HK-2 (cell line): ENCODE results near the gene SLC39A7.

Source experiments
- DNase-seq: peaks from one replicate; pipeline ENCODE4 v3.0.0-alpha.2; 2018; ENCODE audit not compliant: unreplicated experiment

Gene SLC39A7

DNA sequence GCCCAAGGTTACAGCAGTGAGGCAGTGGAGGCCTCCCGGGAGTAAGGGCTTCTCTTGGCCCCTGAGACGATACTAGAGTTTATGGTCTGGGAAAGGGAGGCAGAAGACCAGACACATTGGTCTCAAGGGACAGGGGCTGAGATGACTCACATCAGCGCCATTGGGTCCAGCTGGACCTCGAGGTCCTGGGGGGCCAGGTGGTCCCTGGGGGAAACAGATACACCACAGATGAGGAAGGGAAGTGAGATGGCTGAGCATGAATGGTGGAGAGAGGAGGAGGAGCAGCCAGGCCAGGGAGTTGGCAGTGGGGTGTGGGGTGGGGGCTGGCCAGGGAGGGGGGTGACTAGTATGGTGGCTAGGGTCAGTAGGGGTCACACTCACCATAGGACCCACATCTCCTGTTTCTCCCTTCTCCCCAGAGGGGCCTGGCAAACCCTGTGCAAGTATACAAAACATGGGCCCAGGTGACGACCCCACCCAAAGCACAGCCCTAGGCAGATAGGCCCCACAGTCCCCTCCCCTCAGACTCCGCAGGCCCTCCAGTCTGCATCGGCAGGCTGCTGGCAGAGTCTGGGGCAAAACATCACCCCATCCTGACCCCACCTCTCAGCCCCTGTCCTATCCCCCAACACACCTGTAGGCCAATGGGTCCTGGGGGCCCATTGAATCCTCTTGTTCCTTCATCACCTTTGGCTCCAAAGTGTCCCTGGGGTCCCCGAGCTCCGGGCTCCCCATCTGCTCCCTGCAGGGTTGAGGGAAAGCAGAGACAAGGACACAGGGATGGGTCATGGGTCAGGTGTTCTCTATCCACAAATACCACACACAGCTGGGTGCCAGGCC lies 30.3 kb upstream of the SLC39A7 start:
- DNase-seq = no peak

GRCh38 chr6:33171016-33171879 lies 29.4 kb upstream of the SLC39A7 start:
- DNase-seq = no peak

GRCh38 chr6:33171880-33172687 lies 28.6 kb upstream of the SLC39A7 start:
- no peak for DNase-seq

GRCh38 chr6:33172688-33173534 lies 27.8 kb upstream of the SLC39A7 start:
- DNase-seq = peak; percentile 44

DNA sequence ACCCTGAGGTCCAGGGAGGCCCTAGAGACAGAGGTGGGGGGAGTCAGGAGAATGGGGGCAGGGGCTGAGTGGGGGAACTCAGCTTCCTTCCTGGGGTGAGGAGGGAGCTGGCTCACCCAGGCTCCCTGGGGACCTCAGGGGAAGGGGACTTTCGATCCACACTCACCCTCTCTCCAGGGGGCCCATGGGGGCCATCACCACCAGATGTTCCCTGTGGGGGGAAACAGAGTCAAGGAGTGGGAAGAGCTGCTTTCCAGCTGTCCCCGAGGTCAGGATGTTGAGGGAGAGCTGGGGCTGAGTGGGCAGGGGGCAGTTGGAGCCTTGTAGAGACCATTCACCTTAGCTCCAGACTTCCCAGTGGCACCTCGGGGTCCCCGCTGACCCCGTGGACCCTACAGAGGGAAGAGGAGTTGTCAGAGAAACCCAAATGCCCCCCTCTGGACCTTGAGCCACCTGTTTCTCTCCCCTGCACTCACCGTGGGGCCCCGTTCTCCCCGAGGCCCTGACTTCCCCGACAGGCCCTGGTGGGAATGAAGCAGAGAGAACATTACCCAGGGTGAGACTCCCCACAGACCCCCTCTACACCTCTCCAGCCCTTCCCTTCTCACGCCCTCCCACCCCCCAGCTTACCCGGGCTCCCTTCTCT lies 27.0 kb upstream of the SLC39A7 start:
- no peak for DNase-seq

DNA sequence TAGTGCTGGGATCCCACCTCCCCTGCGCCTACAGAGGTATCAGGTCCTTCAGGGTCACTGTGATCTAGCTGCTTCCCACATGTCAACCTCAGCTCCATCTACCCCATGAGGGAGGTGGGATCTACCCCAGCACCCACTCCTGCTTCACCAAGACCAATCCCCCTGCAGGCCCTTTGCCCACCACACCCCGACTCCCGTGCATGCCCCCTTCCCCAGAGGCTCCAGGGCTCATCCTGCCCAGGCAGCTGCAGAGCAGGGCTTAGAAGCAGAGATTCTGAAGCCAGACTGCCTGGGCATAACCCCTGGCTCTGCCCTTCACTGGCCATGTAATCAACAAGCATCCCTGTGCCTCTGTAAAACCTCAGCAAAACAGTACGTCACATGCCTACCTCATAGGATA lies 25.9 kb upstream of the SLC39A7 start:
- no peak for DNase-seq

DNA sequence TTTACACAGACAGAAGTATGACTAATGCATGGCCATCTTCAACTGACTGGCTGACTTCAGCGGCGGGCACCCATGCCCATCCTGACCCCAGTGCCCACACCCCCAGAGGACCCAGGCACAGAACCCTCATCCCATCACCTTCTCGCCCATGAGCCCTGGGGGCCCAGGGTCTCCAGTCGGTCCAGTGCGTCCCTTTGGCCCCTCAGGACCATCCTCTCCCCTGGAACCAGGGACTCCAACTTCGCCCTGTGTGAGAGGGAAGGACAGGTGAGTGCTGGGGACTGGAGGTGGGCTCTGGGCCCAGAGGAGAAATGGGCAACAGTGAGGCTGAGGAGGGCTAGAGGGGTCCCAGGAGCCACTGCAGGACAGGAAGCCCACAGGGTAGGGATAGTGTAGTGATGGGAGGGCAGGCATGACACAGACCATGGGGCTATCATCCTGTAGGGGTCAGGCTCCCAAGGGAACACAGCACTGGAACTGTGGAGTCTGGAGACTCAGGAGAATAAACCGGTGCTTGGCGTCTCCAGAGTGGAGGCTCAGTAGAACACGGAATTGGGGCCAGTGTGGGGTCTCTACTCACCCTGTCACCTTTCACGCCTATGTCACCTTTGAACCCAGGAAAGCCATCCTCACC lies 25.1 kb upstream of the SLC39A7 start:
- DNase-seq = no peak

DNA sequence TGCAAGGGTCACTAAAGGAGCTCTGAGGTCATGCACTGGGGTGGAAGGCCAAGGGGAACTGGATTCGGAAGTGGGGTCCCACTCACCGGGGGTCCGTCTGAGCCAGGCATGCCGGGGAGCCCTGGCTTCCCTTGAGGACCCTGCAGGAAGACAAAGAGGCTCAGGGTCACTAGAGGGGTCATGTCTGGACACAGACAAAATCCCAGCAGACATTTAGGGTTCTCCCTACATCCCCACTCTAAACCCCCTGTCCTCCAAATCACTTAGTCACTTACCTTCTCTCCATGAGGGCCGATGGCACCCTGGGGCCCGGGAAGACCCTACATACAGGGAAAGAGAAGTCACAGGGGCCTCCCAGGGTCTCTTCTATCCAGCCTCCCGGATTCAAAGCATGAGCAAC lies 23.8 kb upstream of the SLC39A7 start:
- no peak for DNase-seq

GRCh38 chr6:33177552-33178446 lies 22.9 kb upstream of the SLC39A7 start:
- DNase-seq = no peak

DNA sequence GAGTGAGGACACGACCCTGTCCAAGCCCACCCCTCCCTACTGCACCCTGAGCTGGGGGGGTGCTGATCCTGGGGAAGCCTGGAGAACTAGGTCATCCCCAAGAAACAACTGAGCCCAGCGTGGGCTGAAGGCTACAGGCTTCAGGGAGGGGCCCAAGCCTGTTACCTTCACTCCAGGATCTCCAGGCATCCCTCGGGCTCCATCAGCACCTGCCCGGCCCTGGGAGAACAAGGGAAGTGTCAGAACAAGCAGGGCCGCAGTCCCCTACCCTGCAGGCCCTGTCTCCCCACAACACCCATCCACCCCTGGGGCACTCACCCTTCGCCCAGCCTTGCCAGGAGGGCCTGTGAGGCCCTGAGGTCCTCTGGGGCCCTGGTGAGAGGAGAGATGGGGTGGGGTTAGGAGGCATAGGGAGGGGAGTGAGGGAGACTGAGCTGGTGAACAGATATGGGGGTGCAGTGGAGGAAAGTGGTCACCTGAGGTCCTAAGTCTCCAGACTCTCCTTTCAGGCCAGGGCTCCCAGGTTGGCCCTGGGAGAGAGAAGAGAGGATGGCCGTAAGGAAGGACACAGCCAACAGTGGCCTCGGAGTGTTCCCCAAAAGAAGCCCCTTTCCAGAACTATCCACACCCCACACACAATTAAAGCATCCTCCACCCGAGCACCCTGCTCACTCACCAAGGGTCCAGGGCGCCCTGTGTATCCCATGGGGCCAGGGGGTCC lies 21.8 kb upstream of the SLC39A7 start:
- no peak for DNase-seq

DNA sequence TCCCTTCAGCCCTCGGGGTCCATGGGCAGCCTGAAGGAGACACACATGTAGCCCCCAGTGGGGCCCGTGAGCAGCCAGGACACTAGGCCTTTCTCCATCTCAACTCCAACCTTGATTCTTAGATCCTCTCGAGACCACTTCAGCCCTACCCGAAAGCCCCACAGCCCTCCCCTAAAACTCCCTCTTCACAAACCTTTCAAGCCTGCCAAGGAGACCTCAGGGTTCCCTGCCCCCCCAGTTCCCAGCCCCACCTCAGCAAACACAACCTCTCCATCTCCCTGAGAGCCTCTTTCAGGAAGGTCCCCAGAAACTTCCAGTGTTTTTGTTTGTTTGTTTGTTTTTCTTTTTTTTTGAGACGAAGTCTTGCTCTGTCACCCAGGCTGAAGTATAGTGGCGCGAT lies 19.5 kb upstream of the SLC39A7 start:
- DNase-seq = no peak

DNA sequence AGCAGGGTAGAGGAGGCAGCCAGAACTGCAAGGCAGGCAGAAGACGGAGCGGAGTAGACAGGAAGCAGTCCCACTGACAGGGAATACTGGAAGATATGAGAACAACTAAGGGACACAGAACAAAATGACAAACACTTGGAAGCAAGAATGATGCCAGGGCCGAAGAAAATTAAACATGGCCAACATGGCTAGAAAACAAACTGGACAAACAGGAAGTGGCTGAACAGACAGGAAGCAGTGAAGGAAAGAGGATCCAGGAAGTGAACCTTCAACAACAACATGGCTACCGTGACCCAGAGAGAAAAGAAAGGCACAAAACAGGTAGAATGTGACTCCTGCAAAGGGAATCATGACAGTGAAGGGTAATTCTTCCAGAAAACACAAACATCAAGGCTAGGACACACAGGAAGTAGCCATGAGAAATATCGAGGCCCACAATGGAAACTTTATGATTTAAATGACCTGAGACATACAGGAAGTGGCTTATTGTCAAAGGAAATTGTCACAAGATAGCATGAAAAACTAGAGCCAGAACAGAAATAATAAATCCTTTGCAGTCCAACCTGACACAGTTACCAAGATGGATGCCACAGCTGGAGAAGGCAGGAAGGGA lies 17.5 kb upstream of the SLC39A7 start:
- DNase-seq = no peak

- DNase-seq = no peak
Observed at GRCh38 chr6:33185190-33185589, 15.5 kb upstream of the SLC39A7 start.

DNA sequence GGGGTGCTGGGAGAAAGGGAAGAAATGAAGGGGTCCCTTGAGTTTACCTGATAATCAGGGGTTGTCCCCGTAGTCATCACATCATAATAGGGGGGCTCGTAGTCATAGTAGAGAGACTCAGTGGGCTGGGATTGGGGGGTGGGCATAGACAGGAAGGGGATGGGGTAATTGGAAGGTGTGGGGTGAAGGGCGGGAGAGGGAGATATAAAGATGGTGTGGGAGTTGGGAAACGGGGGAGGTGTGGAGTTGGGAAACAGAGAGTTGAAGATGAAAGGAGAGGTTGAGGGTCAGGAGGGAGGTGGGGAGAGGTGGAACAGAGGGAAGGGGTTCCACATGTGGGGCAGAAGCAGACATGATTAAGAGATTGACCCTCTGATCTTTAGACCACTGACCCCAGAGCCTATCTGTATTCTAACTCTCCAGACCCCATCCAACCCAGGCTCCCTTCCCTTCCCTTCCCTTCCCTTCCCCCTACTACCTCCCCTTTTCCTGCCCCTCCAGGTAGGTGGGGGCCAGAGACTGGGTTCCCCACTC lies 14.9 kb upstream of the SLC39A7 start:
- no peak for DNase-seq

DNA sequence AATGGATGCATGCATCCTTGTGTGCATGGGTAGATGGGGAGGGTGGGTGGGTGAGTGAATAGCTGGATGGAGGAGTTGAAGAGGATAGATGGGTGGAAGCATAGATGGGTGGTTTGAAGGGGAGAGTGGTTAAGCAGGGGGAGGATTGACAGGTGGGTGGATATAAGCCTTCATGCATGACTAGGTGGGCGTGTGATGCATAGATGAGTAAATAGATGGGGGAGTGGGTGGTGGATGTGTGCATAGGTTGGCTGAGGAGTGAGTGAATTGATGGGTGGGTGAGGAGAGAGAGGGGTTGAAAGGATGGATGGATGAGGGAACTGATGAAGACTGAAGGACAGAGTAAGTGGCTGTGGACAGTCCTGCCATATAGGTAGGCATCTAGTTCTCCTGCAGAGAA lies 12.9 kb upstream of the SLC39A7 start:
- no peak for DNase-seq

- DNase-seq = no peak
Observed at GRCh38 chr6:33189164-33189563, 11.5 kb upstream of the SLC39A7 start.

GRCh38 chr6:33189625-33190448 lies 10.8 kb upstream of the SLC39A7 start:
- DNase-seq = no peak
